ENCODE data around the gene NAA60. TPM values are rescaled to one million over a fixed set of nuclear protein-coding genes. Genes with fewer than 3 reads are reported as not detected.

NAA60 gene
- total RNA-seq, 1 donor from 2014 or later = 58.4 TPM

DNA sequence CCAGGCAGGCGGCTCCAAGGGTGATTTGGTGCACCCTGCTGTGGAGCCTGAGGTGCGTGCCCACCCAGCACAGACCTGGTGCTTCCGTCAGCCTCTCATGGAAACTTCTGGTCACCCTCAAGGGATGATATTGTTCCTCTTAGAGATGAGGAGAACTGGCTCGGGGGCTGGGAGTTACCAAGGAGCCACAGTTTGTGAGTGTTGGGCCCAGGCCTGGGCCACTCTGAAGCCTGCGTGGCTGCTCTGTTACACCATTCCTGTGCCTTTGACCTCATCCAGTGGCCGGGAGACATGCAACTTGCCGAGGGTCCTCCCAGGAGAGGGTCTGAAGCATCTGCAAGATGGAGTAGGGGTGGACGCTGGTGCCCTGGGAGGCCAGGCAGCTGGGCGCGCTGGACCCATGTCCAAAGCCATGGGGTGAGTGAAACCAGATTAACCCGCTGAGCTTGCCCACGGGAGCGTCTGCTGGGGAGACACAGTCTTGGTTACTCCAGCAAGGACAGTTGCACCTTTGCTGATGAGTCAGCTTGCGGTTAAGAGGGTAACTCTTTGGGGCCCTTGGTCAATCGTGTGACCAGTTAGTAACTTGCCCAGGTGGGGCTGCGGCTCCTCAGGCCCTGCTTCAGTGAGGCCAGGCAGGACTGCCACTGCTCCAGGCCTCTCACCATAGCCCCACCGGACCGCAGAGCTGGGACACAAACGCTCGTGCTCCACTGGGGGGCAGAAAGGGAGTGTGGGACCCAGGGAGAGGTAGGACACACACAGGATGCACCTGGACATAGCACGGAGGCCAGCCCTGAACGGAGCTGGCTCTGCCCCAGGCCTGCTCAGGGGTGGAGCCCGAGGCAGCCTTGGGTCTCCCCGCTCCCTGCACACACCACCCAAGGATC lies 44.3 kb downstream of the NAA60 start:
- H3K27ac ChIP-seq = no peak overlapping the region
- peaks cover 0 to 41% of the 10 kb centered on the region in 2 donors for H3K36me3 ChIP-seq
- no peak for DNase-seq (ENCODE audit: extremely low spot score in 2 of 2)
- no peak overlapping the region for H3K4me3 ChIP-seq
- no peaks in the 10 kb centered on the region for H3K9me3 ChIP-seq
- H3K27me3 ChIP-seq = no peaks in the 10 kb centered on the region
- peaks cover 5% of the 10 kb centered on the region for H3K4me1 ChIP-seq
- intact Hi-C loops (cut with DNase I) = loop anchor here (10.0 kb wide), 1 partner anchor 653 kb away; the partner anchor contains the start of gene ZG16B
- TF ChIP-seq POLR2A (IDR thresholded peaks at IDR 0.05) = no peak
- TF ChIP-seq POLR2AphosphoS5 (IDR thresholded peaks at IDR 0.05; ENCODE audit: insufficient read depth in 1 of 2, low read depth in 1 of 2) = no peak
- TF ChIP-seq, protein P1, sequence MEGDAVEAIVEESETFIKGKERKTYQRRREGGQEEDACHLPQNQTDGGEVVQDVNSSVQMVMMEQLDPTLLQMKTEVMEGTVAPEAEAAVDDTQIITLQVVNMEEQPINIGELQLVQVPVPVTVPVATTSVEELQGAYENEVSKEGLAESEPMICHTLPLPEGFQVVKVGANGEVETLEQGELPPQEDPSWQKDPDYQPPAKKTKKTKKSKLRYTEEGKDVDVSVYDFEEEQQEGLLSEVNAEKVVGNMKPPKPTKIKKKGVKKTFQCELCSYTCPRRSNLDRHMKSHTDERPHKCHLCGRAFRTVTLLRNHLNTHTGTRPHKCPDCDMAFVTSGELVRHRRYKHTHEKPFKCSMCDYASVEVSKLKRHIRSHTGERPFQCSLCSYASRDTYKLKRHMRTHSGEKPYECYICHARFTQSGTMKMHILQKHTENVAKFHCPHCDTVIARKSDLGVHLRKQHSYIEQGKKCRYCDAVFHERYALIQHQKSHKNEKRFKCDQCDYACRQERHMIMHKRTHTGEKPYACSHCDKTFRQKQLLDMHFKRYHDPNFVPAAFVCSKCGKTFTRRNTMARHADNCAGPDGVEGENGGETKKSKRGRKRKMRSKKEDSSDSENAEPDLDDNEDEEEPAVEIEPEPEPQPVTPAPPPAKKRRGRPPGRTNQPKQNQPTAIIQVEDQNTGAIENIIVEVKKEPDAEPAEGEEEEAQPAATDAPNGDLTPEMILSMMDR (IDR thresholded peaks at IDR 0.05) = no peak

DNA sequence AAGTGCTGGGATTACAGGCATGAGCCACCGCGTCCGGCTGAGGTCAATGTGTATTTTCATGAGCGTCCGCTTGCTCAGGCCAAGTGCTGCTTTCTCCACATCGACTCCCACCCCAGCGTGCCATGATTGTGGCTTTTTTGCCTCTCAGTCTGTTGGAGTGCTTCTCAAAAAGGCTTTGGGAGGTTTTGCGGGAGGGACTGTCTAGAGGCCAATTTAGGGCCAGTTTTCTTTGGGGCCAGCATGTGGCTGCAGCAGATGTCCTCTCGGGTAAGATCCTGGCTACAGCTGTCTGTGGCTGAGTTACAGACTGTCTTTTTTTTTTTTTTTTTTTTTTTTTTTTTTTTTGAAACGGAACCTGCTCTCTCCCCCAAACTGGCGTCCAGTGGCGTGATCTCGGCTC lies 45.3 kb downstream of the NAA60 start:
- intact Hi-C loops (cut with DNase I) = loop anchor here (10.0 kb wide), 1 partner anchor 654 kb away; the partner anchor contains the start of gene ZG16B
- Histone ChIP-seq H3K4me1 (peaks cover 14% of the 10 kb centered on the region), H3K9me3 (no peaks in the 10 kb centered on the region), H3K27me3 (no peaks in the 10 kb centered on the region), H3K27ac (no peak overlapping the region), H3K4me3 (no peak overlapping the region), H3K36me3 (peaks cover 0 to 31% of the 10 kb centered on the region in 2 donors)
- TF ChIP-seq, protein P1 (IDR thresholded peaks at IDR 0.05) = no peak
- TF ChIP-seq POLR2AphosphoS5 (IDR thresholded peaks at IDR 0.05; ENCODE audit: insufficient read depth in 1 of 2, low read depth in 1 of 2) (no peak), POLR2A (IDR thresholded peaks at IDR 0.05) (no peak)
- no peak for DNase-seq (ENCODE audit: extremely low spot score in 2 of 2)

DNA sequence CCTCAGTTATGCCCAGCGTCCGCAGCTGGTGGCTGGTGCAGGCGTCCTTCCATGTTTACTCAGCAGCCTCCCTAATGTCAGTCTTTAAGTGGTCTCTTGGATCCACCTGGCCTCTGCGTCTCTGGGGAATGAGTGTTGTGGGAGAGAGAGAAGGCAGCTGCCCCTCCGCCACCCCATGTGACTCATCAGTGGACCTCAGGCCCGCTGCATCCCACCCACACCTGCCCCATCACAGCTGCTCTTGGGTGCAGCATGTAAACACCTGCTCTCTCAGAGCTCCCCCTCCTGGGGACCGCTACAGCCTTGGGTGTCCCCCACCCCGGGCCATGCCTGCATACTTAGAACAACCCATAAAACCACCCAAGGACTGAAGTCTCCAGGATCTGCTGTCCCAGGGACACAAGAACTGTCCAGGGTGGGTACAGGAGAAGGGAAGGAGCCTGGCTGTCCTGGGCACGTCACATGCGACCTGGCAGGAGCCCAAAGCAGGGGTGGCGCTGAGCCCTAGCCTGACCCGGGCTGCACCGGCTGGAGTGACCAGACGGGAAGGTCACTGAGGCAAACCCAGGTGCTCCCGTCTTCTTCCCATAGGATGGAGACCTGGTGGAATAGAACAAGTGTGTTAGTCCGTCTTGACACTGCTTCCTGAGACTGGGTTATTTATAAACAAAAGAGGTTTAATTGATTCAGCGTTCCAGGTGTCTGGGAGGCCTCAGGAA lies 47.6 kb downstream of the NAA60 start:
- TF ChIP-seq POLR2A (IDR thresholded peaks at IDR 0.05) = no peak
- TF ChIP-seq, protein P1 (IDR thresholded peaks at IDR 0.05) = no peak
- TF ChIP-seq POLR2AphosphoS5 (IDR thresholded peaks at IDR 0.05; ENCODE audit: insufficient read depth in 1 of 2, low read depth in 1 of 2) = no peak
- DNase-seq (ENCODE audit: extremely low spot score in 2 of 2) = no peak
- H3K4me3 ChIP-seq = no peak overlapping the region
- H3K36me3 ChIP-seq = peaks cover 0 to 8% of the 10 kb centered on the region in 2 donors
- intact Hi-C loops (cut with DNase I) = loop anchor here (10.0 kb wide), 1 partner anchor 216 kb away; no protein-coding TSS in a partner anchor
- no peaks in the 10 kb centered on the region for H3K27me3 ChIP-seq
- H3K4me1 ChIP-seq = peaks cover 15% of the 10 kb centered on the region
- no peak overlapping the region for H3K27ac ChIP-seq
- no peaks in the 10 kb centered on the region for H3K9me3 ChIP-seq

DNA sequence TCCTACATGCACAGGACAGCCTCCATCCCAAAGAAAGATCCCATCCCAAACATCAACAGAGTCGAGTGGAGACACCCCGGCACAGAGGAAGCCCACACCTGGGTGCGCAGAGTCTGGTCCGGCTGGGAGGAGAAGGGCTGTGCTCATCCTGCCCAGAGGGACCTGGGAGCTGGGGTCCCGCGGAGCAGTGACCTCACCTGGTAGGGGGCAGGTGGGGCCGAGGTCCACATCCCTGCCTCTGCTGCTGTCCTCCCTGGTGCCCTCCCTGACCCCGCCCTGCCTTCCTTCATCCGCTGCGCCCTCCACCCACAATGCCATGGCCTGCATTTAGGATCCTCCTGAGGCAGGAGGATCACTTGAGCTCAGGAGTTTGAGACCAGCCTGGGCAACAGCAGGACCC lies 48.9 kb downstream of the NAA60 start:
- intact Hi-C loops (cut with DNase I) = loop anchor here (10.0 kb wide), 1 partner anchor 218 kb away; no protein-coding TSS in a partner anchor
- H3K4me3 ChIP-seq = no peak overlapping the region
- H3K4me1 ChIP-seq = peaks cover 15% of the 10 kb centered on the region
- no peaks in the 10 kb centered on the region for H3K36me3 ChIP-seq
- no peaks in the 10 kb centered on the region for H3K27me3 ChIP-seq
- TF ChIP-seq POLR2A (IDR thresholded peaks at IDR 0.05) (no peak), POLR2AphosphoS5 (IDR thresholded peaks at IDR 0.05; ENCODE audit: insufficient read depth in 1 of 2, low read depth in 1 of 2) (no peak)
- TF ChIP-seq, protein P1 (IDR thresholded peaks at IDR 0.05) = no peak
- H3K9me3 ChIP-seq = no peaks in the 10 kb centered on the region
- H3K27ac ChIP-seq = no peak overlapping the region
- no peak for DNase-seq (ENCODE audit: extremely low spot score in 2 of 2)

Measured in vagina (tissue), 2 donors.